ENCODE measurements around the gene SH2D4B. TPM values are rescaled to one million over a fixed set of nuclear protein-coding genes. Genes with fewer than 3 reads are reported as not detected.
A peak's percentile ranks its signal among the peaks of the same experiment; 100 is the strongest.

SH2D4B gene
- total RNA-seq, 1 donor from 2014 or later, result 1.9 TPM

DNA sequence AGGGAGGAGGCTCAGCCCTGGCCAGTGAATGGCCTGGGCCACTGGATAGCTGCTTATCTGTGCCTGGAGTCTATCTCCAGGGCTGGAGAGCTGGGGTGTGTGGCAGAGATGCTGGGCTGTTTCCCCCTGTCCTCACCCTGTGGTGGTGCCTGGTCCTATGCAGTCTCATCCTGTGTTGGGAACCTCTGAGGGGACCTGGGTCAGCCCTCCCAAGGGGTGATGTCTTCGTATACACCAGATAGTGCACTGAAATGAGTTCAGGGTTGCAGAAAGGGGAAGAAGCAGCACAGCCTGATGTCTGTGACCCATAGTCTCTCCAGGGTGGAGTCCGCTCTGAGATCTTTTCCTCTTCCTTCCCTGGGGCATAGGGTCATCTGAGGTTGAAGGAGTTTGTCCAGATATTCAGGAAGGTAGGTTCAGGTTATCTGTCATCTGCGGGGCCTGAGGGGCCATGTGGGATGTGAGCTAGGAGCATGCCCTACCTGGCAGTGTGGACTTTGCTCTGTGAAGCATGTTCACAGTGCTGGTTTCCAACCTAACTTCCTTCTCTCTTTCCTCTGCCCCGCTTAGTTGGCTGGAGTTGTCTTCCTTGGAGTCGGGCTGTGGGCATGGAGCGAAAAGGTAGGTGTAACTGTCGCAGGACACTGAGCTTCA is 33.4 kb upstream of the SH2D4B start:
- peak; percentile 40 for DNase-seq (ENCODE audit: low spot score)

DNA sequence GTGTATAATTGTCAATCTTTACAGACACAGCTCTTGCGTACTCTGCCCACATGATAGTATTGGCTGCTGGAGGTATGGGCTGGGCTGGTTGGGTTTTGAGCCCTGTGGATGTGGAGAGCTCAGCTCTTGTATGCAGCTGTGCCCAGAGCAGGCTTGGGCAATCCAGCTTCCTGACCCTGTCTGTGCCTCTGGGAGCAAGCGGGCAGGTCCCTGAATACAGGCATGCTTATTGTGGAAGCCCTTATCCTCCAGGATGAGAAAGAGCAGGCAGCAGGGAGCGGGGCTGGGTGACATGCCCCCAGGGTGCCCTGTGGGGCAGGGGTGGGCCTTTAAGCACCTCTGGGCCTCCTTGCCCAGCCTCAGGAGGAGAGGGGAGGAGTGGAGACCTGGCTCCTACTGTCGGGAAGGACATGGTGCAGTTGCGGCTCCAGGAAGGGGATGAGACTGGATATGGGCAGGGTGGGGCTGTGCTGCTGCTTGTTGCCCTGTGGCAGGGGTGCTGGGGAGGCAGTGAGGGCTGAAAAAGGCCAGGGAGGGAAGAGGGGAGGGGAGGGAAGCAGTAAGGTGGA is 32.7 kb upstream of the SH2D4B start:
- DNase-seq (ENCODE audit: low spot score), result no peak

DNA sequence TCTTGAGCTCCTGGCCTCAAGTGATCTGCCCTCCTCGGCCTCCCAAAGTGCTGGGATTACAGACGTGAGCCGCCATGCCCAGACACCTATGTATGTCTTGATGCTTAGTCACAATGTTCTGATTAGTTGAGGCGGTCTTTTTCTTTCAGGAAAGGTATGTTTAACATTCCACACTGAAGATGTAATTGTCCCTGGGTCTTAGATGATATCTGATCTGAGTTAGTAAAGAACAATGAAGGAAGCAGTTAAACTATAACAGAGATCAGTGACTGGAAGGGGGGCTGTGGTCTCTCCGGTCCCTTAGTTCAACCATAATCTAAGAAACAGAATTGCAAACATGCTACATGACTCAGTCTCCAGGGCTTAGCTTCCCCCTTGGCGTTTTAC is 31.5 kb upstream of the SH2D4B start:
- peak; percentile 53 for DNase-seq (ENCODE audit: low spot score)

DNA sequence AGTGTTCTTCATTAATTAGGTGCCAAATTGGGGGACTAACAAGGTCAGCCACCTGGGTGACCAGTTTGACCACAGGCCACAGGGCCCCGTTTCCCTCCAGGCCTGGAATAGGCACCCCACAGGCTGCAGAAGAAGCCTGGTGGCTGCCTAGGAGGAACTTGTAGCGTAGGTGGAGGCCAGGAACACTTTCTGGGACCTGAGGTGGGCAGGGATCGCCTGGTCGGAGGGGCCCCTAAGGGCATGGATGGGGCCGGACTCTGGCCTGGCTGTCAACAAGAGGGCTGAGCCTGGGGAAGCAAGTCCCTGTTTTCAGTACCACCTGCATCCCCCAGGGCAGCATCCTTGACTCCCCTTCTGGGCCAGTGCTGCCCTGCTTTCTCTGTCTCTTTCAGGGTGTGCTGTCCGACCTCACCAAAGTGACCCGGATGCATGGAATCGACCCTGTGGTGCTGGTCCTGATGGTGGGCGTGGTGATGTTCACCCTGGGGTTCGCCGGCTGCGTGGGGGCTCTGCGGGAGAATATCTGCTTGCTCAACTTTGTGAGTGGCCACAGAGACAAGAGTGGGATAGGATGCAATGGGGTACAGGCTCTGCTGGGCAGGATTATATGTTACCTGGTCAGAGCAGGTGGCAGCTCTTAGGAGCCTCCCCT is 30.7 kb upstream of the SH2D4B start:
- DNase-seq (ENCODE audit: low spot score), result no peak

DNA sequence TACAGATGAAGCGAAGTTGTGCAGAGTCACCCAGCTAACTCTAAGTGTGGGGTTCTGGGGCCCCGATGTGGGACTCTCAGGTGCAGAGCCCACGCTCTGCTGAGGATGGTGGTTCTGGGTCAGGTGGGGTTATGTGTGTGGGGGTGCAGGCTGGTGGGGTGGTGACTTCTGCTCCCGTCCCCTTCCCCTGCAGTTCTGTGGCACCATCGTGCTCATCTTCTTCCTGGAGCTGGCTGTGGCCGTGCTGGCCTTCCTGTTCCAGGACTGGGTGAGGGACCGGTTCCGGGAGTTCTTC is 28.6 kb upstream of the SH2D4B start:
- DNase-seq (ENCODE audit: low spot score), result no peak

DNA sequence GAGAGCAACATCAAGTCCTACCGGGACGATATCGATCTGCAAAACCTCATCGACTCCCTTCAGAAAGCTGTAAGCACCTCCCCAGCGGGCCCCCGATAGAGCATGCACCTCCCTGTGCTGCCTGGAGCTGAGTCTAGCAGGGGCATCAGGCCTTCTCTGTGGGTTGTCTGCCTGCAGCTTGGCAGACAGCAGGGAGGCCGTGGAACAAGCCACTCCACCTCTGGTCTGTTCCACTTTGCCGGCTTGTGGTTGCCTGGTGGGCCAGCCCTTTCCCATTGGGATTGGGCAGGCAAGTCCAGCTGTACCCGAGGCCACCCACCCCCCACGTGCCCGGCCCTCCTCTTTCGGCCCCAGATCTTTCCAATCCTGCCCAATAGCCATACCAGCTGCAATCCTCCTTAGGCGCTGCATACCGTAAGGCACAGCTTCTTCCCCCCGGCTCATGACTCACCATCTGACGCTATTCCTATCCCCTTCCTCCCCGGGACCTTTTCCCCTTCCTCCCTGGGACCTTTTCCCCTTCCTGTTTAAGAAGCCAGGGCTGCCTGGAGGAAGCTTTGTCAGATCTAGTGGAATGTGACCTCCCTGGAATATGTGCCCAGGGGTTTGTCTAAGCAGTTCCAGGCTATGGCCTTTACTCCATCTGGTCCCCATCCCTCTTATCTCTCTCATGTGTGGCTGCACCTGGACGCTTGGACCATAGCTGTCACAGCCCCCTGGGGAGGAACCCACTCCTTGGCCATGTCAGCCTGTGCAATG is 28.1 kb upstream of the SH2D4B start:
- no peak for DNase-seq (ENCODE audit: low spot score)

DNA sequence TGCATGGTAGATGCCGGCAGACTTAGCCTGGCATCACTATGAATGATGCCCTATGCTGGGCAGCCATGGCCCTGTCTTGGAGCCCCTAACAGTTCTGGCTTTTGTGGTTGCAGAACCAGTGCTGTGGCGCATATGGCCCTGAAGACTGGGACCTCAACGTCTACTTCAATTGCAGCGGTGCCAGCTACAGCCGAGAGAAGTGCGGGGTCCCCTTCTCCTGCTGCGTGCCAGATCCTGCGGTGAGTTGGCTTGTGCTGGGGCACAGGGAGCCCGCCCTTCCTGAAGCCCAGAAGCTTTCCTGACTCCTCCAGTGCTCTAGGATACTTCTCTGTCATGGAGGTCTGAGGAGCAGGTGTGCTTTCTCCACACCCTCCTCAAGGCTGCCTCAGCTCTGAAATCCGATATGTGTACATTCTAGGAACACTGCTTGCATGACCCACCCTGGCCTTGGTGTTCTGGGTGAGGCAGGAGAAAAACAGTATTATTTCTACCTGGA is 25.6 kb upstream of the SH2D4B start:
- no peak for DNase-seq (ENCODE audit: low spot score)

DNA sequence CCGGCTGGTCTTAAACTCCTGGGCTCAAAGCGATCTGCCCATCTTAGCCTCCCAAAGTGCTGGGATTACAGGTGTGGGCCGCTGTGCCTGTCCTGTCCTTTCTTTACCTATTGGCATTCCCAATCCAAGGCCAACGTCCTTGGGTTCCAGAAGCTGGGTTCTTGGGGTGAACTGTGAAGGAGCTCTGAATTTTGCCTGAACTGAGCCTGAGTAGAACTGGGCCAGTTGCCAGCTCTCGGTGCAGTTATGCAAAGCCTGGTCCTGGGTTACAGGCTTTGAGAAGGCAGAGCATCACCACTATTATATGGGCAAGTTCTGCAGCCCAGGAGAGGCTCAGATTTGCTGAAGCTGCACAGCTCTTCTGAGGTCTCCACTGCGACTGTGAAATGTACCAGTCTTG is 24.6 kb upstream of the SH2D4B start:
- DNase-seq (ENCODE audit: low spot score), result no peak

DNA sequence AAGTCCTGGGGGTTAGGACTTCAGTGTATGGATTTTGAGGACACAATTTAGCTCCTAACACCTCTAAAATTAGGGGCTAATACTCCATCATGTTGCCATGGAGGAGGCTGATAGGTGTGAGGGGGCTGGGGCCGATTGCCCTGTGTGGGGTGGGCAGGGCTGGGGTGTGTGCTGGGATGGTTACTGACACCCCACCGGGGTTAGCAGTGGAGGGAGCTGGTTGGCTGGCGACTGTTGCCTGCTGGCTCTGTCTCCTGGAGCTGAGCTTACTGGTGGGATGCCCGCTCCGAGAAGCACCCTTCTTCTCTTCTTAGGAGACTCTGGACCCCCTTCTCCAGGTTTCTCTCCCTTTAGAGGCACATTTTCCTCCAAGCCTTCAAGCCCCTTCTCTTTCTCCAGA is 22.2 kb upstream of the SH2D4B start:
- no peak for DNase-seq (ENCODE audit: low spot score)

DNA sequence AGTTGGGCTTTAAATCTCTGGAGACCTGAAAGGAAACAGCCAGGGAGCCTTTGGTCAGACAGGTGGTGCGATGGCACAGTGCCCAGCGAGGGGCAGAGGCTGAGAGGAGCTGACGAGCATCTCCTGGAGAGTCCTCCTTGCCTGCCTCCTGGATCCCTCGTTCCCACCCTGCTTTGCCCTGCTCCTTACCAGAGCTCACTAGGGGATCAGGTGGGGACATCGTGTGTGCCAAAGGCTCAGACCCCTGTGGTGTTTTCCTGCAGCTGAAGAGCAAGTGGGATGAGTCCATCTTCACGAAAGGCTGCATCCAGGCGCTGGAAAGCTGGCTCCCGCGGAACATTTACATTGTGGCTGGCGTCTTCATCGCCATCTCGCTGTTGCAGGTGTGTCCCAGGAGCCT is 21.8 kb upstream of the SH2D4B start:
- no peak for DNase-seq (ENCODE audit: low spot score)

DNA sequence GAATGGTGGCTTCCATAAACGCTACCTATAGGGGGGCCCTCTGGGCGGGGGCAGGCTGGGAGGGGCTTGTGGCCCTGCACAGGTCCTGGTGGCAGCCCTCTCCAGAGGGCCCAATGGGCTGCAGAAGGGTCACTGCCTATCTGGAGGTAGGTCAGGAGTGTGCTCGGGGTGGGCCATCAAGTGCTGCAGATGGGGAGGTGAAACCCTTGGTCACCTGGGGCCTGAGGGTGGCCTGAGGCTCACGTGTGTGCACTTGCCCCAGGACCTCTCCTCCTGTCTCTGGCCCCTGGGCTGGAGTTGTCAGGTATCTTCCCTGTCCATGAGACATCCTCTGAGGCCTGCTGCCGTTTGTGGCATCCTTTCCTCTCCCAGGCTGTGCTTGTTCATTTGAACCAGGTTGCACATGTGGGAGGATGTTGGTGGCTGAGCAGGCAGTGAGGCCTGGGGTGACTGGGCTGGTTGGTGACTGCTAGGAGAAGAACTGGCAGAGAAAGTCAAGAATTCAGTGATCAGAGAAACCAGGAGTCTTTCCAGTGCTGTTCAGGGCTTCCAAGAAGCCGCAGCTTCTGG is 21.1 kb upstream of the SH2D4B start:
- DNase-seq (ENCODE audit: low spot score), result no peak

DNA sequence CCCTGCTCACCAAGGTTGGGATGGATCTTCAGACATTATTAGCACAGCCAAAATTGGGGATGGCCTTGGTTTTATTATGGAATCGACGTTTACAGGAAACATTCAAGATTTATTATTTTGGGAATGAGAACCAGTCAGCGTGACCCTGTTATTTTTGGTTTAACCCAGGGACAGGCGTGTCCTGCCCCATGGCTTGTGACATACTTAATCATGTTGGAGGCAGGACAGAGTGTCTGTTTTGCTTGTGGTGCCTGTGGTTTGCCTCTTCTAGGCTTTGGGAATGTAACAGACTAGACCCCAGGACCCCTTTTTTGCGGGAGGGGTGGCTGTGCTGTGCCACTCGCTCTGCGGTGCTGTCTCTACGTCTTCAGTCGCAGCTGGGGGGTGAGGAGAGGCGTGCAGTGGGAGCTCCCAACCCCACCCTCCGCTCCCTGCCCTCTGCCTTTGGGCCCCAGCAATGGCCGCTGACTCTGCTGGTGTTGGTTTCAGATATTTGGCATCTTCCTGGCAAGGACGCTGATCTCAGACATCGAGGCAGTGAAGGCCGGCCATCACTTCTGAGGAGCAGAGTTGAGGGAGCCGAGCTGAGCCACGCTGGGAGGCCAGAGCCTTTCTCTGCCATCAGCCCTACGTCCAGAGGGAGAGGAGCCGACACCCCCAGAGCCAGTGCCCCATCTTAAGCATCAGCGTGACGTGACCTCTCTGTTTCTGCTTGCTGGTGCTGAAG is 20.1 kb upstream of the SH2D4B start:
- DNase-seq (ENCODE audit: low spot score), result no peak

DNA sequence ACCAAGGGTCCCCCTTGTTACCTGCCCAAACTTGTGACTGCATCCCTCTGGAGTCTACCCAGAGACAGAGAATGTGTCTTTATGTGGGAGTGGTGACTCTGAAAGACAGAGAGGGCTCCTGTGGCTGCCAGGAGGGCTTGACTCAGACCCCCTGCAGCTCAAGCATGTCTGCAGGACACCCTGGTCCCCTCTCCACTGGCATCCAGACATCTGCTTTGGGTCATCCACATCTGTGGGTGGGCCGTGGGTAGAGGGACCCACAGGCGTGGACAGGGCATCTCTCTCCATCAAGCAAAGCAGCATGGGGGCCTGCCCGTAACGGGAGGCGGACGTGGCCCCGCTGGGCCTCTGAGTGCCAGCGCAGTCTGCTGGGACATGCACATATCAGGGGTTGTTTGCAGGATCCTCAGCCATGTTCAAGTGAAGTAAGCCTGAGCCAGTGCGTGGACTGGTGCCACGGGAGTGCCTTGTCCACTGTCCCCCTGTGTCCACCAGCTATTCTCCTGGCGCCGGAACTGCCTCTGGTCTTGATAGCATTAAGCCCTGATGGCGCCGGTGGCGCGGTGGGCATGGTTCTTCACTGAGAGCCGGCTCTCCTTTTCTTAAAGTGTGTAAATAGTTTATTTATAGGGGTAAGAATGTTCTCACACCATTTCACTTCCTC is 19.4 kb upstream of the SH2D4B start:
- DNase-seq (ENCODE audit: low spot score), result no peak

DNA sequence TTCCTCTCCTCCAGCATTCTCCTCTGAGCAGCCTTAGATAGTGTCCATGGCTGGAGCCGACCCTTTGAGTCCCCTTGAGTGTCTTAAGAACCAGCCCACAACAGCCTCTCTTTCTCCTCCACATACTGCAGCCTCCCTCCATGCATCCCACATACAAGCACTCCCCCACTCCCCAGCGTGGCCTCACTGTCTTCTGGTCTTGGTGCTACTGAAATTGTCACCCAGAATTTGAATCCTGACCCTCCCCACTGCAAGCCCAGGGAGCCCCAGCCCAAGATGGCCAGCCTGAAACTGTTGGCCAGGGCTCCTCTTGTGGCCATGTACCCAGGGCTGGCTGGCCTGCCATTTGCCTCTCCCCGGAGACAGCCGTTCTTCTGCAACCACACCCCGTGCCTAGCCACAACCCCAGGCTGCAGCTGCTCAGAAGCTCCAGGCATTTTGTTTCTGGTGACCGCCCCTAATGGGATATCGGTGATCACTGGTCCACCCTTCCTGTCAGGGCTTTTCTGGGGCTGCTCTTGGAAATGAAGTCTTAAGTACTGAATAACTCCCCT is 18.8 kb upstream of the SH2D4B start:
- DNase-seq (ENCODE audit: low spot score), result no peak

DNA sequence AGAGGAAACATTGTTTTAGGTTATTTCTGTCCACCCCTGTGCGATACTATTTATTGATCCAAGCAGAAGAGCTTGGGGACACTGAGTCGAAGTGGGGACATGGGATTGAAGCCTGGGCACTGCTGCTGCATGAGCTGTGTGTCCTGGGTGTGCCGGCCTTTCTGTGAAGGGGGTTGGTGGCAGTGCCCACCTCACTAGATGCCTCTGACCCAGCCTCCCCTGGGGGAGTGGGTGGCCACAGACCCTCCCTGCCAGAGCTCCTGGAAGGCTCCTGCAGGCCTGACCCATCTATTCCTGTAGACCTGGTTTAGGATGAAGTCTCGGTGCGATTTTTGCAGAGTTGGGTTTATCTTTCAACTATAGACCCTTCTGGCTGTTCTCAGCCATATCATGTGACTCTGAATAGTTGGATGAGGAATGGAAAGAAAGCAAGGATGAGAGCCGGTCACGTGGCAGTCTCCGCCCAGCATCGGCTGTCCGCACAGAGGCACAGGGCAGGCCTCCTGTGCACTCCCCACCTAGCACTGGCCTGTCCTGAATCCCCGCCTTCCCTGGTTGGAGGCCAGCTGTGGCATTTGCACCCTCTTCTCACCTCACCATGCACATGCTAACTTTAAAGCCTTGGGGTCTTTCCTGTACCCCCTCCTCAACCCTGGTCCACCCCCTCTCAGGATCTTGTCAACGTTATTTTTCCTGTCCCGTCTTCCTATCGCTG is 17.6 kb upstream of the SH2D4B start:
- no peak for DNase-seq (ENCODE audit: low spot score)

DNA sequence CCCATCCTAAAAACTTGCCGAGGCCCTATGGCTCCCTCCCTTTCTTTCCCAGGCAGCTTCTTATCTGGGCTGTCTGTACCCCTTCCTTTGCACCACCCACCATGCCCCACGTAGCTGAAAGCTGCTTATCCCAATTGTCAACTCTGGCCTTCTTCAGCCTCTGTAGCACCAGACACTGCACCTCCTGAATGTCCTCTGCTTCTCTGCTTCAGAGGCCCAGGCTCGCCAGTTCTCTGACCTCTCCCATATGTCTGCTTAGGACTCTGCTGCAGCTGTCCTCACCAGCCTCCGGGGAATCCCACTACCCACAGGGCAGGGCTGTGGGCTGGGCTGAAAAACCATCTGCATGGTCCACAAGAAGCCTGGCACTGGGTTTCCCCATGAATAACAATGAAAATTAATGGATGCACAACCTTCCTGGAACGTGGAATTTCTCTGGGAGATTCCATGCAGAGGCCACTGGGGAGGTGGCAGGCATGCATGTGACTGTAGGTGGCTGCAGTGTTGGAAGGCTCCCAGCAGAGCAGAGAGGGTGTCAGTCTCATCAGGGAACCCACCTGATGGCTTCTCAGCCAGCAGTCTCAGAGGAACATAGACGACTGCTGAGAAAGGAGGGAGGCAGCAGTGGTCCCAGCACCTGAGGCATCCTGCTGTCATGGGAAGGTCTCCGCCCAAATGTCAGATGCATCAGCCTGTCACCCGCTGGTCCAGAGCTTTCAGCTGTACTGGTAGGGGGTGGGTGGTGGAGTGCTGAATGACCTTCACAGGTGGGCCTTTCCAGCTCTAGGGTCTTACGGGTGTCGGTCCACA is 16.8 kb upstream of the SH2D4B start:
- no peak for DNase-seq (ENCODE audit: low spot score)

DNA sequence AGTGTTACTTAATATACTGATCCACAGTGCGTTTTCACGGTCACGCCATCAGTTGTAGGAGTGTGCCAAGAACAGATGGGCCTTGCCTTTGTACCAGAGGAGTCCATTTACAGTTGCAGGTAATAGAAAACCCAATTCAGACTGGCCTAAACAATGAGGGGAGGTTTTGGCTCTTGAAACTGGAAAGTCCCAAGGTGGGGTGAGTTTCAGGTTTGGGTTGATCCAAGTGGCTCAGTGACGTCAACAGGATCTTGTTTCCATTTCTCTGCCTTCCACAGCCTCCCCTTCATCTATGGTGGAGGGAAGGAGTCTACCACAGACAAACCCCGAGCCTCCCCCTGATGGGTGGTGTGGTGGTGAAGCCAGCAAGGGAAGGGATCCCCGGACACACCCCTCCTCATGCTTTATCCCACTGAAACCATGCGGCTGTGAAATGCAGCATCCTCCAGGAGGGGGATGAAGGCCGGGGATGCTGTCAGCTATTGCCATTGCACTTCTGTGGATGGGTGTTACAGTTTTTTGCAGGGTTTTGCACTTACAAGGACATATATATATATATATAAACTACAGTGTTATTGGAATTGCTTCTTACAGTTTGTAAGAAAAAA is 14.8 kb upstream of the SH2D4B start:
- DNase-seq (ENCODE audit: low spot score), result no peak

DNA sequence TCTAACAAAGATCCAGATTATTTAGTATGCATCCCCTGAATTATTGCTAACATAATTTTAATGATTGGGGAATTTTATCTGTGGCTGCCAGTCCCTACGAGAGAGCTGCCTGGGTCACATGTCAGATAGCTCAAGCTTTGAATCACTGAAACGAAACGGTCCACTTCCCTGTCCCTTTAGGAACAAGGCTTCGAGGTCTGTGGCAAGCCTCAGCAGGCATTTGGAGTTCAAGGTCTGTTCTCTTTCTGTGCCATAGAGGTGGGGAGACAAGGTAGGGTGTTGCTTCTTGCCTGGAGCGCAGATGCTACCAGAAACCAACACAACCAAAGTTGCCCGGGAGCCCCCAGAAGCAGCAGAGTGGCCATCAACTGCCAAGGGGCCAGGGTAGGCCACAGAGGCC is 13.9 kb upstream of the SH2D4B start:
- DNase-seq (ENCODE audit: low spot score), result no peak

All from umbilical cord (tissue), 2 donors.